H1 (cell line): Measurements from ENCODE around the gene AAR2. TPM values are rescaled to one million over a fixed set of nuclear protein-coding genes. Genes with fewer than 3 reads are reported as not detected.

Source experiments
- CTCF ChIA-PET: fragments of 300-600 bp; sonication (Branson Sonifier 250); formaldehyde crosslinking; loops from one replicate; lab custom pipeline; 2021; ENCODE audit not compliant: partially characterized antibody; lab: Charles Lee
- POLR2A ChIA-PET: fragments of 300-600 bp; sonication (Branson Sonifier 250); formaldehyde crosslinking; loops from one replicate; lab custom pipeline; 2021; ENCODE audit warnings: inconsistent platforms; ENCODE audit not compliant: partially characterized antibody; lab: Charles Lee
- DNase-seq, 2 experiments: peaks; one replicate each; pipeline versions ENCODE4 v3.0.0 to v3.0.0-alpha.2; 2010 to 2022; ENCODE audit warnings: low spot score in 2 of 2, low read depth in 1 of 2, mixed read lengths in 1 of 2
- FAIRE-seq: peaks from 2 replicates; lab custom pipeline; 2011; peaks lifted over from hg19 to GRCh38; lab: Jason Lieb, UNC
- H2AFZ ChIP-seq: 2 replicates; pipeline ENCODE4 v1.8.1; 2012; ENCODE audit warnings: low read length, inconsistent platforms
- H2AK5ac ChIP-seq: 2 replicates; pipeline ENCODE4 v1.6.1; 2013; ENCODE audit warnings: low read depth, low read length
- H2BK120ac ChIP-seq: replicated peaks from 2 replicates; pipeline ENCODE3; 2013; ENCODE audit warnings: low read depth, low read length, inconsistent platforms
- H2BK12ac ChIP-seq: 2 replicates; pipeline ENCODE4 v1.6.1; 2013; ENCODE audit warnings: low read depth, low read length
- H2BK15ac ChIP-seq: 2 replicates; pipeline ENCODE4 v1.6.1; 2013; ENCODE audit warnings: low read length
- H2BK20ac ChIP-seq: 2 replicates; pipeline ENCODE4 v1.6.1; 2013; ENCODE audit warnings: low read length
- H2BK5ac ChIP-seq: 2 replicates; pipeline ENCODE4 v1.6.1; 2013; ENCODE audit warnings: low read depth, low read length
- H3K14ac ChIP-seq: 2 replicates; pipeline ENCODE4 v1.6.1; 2013; ENCODE audit warnings: inconsistent platforms; ENCODE audit not compliant: insufficient read length
- H3K18ac ChIP-seq: 2 replicates; pipeline ENCODE4 v1.6.1; 2013; ENCODE audit warnings: low read length; ENCODE audit errors: extremely low read depth
- H3K23ac ChIP-seq: 2 replicates; pipeline ENCODE4 v1.6.1; 2013; ENCODE audit warnings: inconsistent platforms; ENCODE audit not compliant: insufficient read length
- H3K23me2 ChIP-seq: 2 replicates; pipeline ENCODE4 v1.6.1; 2013; ENCODE audit warnings: low read depth, low read length
- H3K27ac ChIP-seq: 2 replicates; pipeline ENCODE4 v1.6.1; 2011; ENCODE audit warnings: low read depth, low read length, inconsistent platforms
- H3K27me3 ChIP-seq, 4 experiments: replicated peaks in 1 of 4; 1 replicate in 1 of 4; 2 replicates in 3 of 4; pipeline versions ENCODE4 v1.6.1 to v1.8.1; 2011 to 2013; ENCODE audit warnings: low read length in 3 of 4, mild to moderate bottlenecking in 3 of 4, inconsistent platforms in 2 of 4, mixed read lengths in 2 of 4, moderate library complexity in 1 of 4; ENCODE audit not compliant: control insufficient read depth in 3 of 4, insufficient read depth in 3 of 4; ENCODE audit errors: extremely low read depth in 1 of 4
- H3K36me3 ChIP-seq, 4 experiments: 2 replicates each; pipeline versions ENCODE4 v1.6.1 to v1.8.1; 2011 to 2013; ENCODE audit warnings: mild to moderate bottlenecking in 4 of 4, low read length in 3 of 4, moderate library complexity in 2 of 4, control low read depth in 1 of 4, inconsistent platforms in 1 of 4; ENCODE audit not compliant: insufficient read depth in 4 of 4, control insufficient read depth in 2 of 4
- H3K4ac ChIP-seq: replicated peaks from 2 replicates; pipeline ENCODE3; 2013; ENCODE audit warnings: low read length, low read depth, mixed read lengths, inconsistent platforms; ENCODE audit not compliant: insufficient read length
- H3K4me1 ChIP-seq, 4 experiments: replicated peaks in 1 of 4; 1 replicate in 1 of 4; 2 replicates in 3 of 4; pipeline versions ENCODE4 v1.6.1 to v1.8.1; 2011 to 2013; ENCODE audit warnings: low read length in 3 of 4, inconsistent platforms in 2 of 4, mixed read lengths in 1 of 4; ENCODE audit not compliant: insufficient read depth in 4 of 4, control insufficient read depth in 3 of 4
- H3K4me2 ChIP-seq, 2 experiments: 2 replicates each; pipeline versions ENCODE4 v1.6.1 to v1.8.1; 2011 to 2013; ENCODE audit warnings: low read depth in 2 of 2, low read length in 2 of 2, control low read depth in 1 of 2, inconsistent platforms in 1 of 2, mild to moderate bottlenecking in 1 of 2; ENCODE audit not compliant: insufficient read depth in 1 of 2
- H3K4me3 ChIP-seq, 4 experiments: fragments of 200-600, 300-600 bp in 1 of 4; sonication (generic), shearing (Covaris generic), sonication (Bioruptor Twin) in 1 of 4; 2 replicates each; pipeline versions ENCODE4 v1.5.1 to v1.8.1; 2011 to 2016; ENCODE audit warnings: low read length in 4 of 4, low read depth in 3 of 4, control low read depth in 2 of 4, inconsistent platforms in 2 of 4, mild to moderate bottlenecking in 2 of 4, mixed read lengths in 1 of 4, moderate library complexity in 1 of 4; ENCODE audit not compliant: insufficient read depth in 2 of 4; ENCODE audit errors: extremely low read depth in 1 of 4
- H3K56ac ChIP-seq: replicated peaks from 2 replicates; pipeline ENCODE3; 2013; ENCODE audit warnings: low read depth, mild to moderate bottlenecking, mixed read lengths, low read length, inconsistent platforms; ENCODE audit not compliant: insufficient read length
- H3K79me1 ChIP-seq: 2 replicates; pipeline ENCODE4 v1.6.1; 2013; ENCODE audit warnings: low read depth, low read length, control low read depth
- H3K79me2 ChIP-seq, 2 experiments: 2 replicates each; pipeline versions ENCODE4 v1.6.1 to v1.8.1; 2012 to 2013; ENCODE audit warnings: low read length in 2 of 2, mild to moderate bottlenecking in 2 of 2, inconsistent platforms in 1 of 2; ENCODE audit not compliant: insufficient read depth in 2 of 2, control insufficient read depth in 1 of 2
- H3K9ac ChIP-seq, 4 experiments: replicated peaks in 1 of 4; 1 replicate in 1 of 4; 2 replicates in 3 of 4; pipeline versions ENCODE4 v1.6.1 to v1.8.1; 2011 to 2013; ENCODE audit warnings: low read depth in 3 of 4, low read length in 3 of 4, control low read depth in 2 of 4, mild to moderate bottlenecking in 2 of 4, moderate library complexity in 2 of 4, inconsistent platforms in 1 of 4; ENCODE audit errors: extremely low read depth in 1 of 4
- H3K9me3 ChIP-seq, 2 experiments: 2 replicates each; pipeline versions ENCODE4 v1.6.1 to v1.8.1; 2012 to 2013; ENCODE audit warnings: mild to moderate bottlenecking in 2 of 2, moderate library complexity in 2 of 2, control low read depth in 1 of 2, inconsistent platforms in 1 of 2, low read depth in 1 of 2, low read length in 1 of 2, mixed read lengths in 1 of 2; ENCODE audit not compliant: insufficient read depth in 2 of 2
- H4K20me1 ChIP-seq, 2 experiments: replicated peaks in 1 of 2; 2 replicates each; pipeline versions ENCODE3 to v1.8.1; 2011 to 2013; ENCODE audit warnings: inconsistent platforms in 2 of 2, low read length in 2 of 2, mild to moderate bottlenecking in 1 of 2; ENCODE audit not compliant: insufficient read depth in 2 of 2, control insufficient read depth in 1 of 2
- H4K5ac ChIP-seq: 2 replicates; pipeline ENCODE4 v1.6.1; 2013; ENCODE audit warnings: low read length, low read depth, mixed read lengths, inconsistent platforms; ENCODE audit not compliant: insufficient read length
- H4K8ac ChIP-seq: 2 replicates; pipeline ENCODE4 v1.8.0; 2013; ENCODE audit warnings: mild to moderate bottlenecking, moderate library complexity, low read length, inconsistent platforms; ENCODE audit not compliant: insufficient read depth; ENCODE audit errors: extremely low read depth
- H4K91ac ChIP-seq: replicated peaks from 2 replicates; pipeline ENCODE3; 2013; ENCODE audit warnings: low read length, mixed read lengths, inconsistent platforms; ENCODE audit not compliant: insufficient read length
- CBX5 ChIP-seq: fragments of 300-800, 300-1000 bp; sonication (generic); IDR thresholded peaks from 2 replicates; pipeline ENCODE4 v1.7.1; 2016; ENCODE audit warnings: antibody characterized with exemption, low read length, low read depth
- KDM1A ChIP-seq: fragments of 200-600, 300-600 bp; sonication (generic); IDR thresholded peaks from 2 replicates; pipeline ENCODE4 v1.7.1; 2016; ENCODE audit warnings: mild to moderate bottlenecking, low read length, borderline replicate concordance
- RAD21 ChIP-seq, 2 experiments: IDR thresholded peaks in 1 of 2; conservative IDR thresholded peaks in 1 of 2; 2 replicates each; pipeline ENCODE4 v1.6.1; 2011; ENCODE audit warnings: low read depth in 2 of 2, low read length in 2 of 2, improper control_type of control experiment in 1 of 2, inconsistent platforms in 1 of 2, mild to moderate bottlenecking in 1 of 2, moderate library complexity in 1 of 2
- TAF1 ChIP-seq: IDR thresholded peaks from 2 replicates; pipeline ENCODE4 v1.6.1; 2011; ENCODE audit warnings: mild to moderate bottlenecking, low read depth, low read length
- WGBS, 2 experiments: shearing (Covaris generic) in 1 of 2; methylation state at CpG; one replicate each; pipeline versions ENCODE4 v1.1.6 to v1.1.7; 2013 to 2015; ENCODE audit warnings: low lambda C conversion rate in 2 of 2, mixed read lengths in 2 of 2, inconsistent platforms in 1 of 2, low coverage in 1 of 2, missing lambda C conversion rate in 1 of 2; ENCODE audit not compliant: insufficient replicate concordance in 2 of 2, insufficient coverage in 1 of 2, insufficient read length in 1 of 2; ENCODE audit errors: extremely low coverage in 1 of 2, missing lambda C conversion rate in 1 of 2; 5-methylcytosine and 5-hydroxymethylcytosine counted together
- polyA plus RNA-seq, 7 experiments: library from polyadenylated mRNA; depleted of rRNA in 3 of 7; stranded (reverse) in 5 of 7; unstranded in 2 of 7; fragments of >200 nt in 5 of 7; fragments of 200-250 nt in 2 of 7; gene quantifications; 1 replicate in 5 of 7; 2 replicates in 1 of 7; 4 replicates in 1 of 7; pipeline versions ENCODE4 v1.2.1 to v1.2.3, GENCODE V29; 2011 to 2013; ENCODE audit warnings: missing spikeins in 2 of 7, mixed read lengths in 2 of 7
- total RNA-seq: library from RNA; stranded (reverse); fragmentation: NEBNext Ultra II Directional; extraction: Animal tissue kit (Norgen Biotek cat#: 25700); gene quantifications from 2 replicates; pipeline ENCODE4 v1.2.1, GENCODE V29; 2021
- TF ChIP-seq, protein P1 (sequence below), 3 experiments: IDR thresholded peaks; 1 replicate in 2 of 3; 2 replicates in 1 of 3; pipeline versions ENCODE4 v1.5.1 to v1.6.1; 2011; ENCODE audit warnings: low read length in 3 of 3, mild to moderate bottlenecking in 3 of 3, inconsistent platforms in 2 of 3, low read depth in 1 of 3, moderate library complexity in 1 of 3; ENCODE audit not compliant: insufficient read depth in 1 of 3; ENCODE audit errors: control extremely low read depth in 1 of 3

The AAR2 gene
- total and polyA plus RNA-seq, 2 of the 8 experiments (the other 6 are each of a cell fraction or from before 2014, with no cell fraction given): 25.5 to 36.1 TPM

DNA sequence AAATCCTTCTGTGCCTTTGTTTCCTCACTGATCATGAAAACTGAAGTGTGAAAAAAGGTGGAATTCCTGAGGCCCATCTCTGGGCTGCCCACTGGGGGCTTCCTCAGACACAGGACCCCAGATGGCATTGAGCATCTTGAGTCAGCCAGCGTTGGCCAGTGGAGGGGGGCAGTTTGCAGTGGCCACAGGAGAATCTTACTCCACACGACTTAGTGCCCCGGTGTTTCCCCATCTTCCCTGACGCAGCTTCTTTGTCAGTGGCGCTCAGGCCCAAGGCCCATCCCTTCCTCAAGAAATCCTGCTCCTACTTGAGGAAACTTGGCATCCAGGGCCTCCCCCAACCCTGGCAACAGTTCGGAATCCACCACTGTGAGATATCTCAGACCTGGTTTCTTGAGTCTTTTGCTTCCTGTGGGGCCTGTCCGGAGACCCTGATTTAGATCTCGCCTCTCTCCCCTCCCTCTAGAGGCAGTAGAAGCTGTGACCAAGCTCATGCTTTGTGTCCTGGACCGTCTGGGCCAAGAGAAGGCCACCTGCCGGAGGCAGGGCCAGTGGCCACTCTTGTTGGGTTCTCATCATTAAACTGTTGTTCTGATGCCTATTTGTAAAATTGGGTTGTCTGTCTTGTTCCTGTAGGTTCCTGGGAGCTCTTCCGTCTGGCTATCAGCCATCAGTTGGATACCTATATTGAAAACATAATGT is 49.6 kb downstream of the AAR2 start:
- Histone ChIP-seq H3K4me1 (no peaks in the 10 kb centered on the region), H4K5ac (no peak overlapping the region), H3K79me1 (no peaks in the 10 kb centered on the region), H3K14ac (no peak overlapping the region), H2AFZ (no peak overlapping the region), H2AK5ac (no peak overlapping the region), H4K8ac (no peak overlapping the region), H2BK20ac (no peak overlapping the region), H3K18ac (no peak overlapping the region), H3K27me3 (no peaks in the 10 kb centered on the region), H3K23ac (no peak overlapping the region), H3K9me3 (no peaks in the 10 kb centered on the region), H3K4me3 (no peak overlapping the region), H2BK12ac (no peak overlapping the region), H2BK5ac (no peak overlapping the region), H3K4me2 (no peak overlapping the region), H3K79me2 (no peaks in the 10 kb centered on the region), H3K4ac (no peak overlapping the region), H3K56ac (no peak overlapping the region), H3K9ac (no peak overlapping the region), H2BK15ac (no peak overlapping the region), H2BK120ac (no peak overlapping the region), H3K36me3 (no peaks in the 10 kb centered on the region), H4K20me1 (no peaks in the 10 kb centered on the region), H4K91ac (no peak overlapping the region), H3K27ac (no peak overlapping the region), H3K23me2 (no peaks in the 10 kb centered on the region; the same call in 1 of the 2 replicates)
- CTCF ChIA-PET: interaction anchor here (1.1 to 3.7 kb wide), 9 partner anchors 10 to 153 kb away, joined by 3 to 13 read pairs (median 4); no protein-coding TSS in a partner anchor
- no peak for FAIRE-seq
- WGBS, 2 experiments: 86% methylated on average over 11 of the region's 11 CpGs; no CpG with 5 or more reads in 1 of the 2 experiments
- DNase-seq: no peak
- TF ChIP-seq RAD21 (IDR thresholded peaks at IDR 0.05 in 1 of 2, conservative IDR thresholded peaks at IDR 0.05 in 1 of 2; ENCODE audit: low read depth in 2 of 2, low read length in 2 of 2) (peak in 1 of 2 experiments; percentile 47; a peak in 2 of 4 replicates), CBX5 (no peak), KDM1A (no peak), TAF1 (no peak)
- TF ChIP-seq, protein P1, sequence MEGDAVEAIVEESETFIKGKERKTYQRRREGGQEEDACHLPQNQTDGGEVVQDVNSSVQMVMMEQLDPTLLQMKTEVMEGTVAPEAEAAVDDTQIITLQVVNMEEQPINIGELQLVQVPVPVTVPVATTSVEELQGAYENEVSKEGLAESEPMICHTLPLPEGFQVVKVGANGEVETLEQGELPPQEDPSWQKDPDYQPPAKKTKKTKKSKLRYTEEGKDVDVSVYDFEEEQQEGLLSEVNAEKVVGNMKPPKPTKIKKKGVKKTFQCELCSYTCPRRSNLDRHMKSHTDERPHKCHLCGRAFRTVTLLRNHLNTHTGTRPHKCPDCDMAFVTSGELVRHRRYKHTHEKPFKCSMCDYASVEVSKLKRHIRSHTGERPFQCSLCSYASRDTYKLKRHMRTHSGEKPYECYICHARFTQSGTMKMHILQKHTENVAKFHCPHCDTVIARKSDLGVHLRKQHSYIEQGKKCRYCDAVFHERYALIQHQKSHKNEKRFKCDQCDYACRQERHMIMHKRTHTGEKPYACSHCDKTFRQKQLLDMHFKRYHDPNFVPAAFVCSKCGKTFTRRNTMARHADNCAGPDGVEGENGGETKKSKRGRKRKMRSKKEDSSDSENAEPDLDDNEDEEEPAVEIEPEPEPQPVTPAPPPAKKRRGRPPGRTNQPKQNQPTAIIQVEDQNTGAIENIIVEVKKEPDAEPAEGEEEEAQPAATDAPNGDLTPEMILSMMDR (IDR thresholded peaks at IDR 0.05; ENCODE audit: control extremely low read depth in 1 of 3, insufficient read depth in 1 of 3, low read depth in 1 of 3, low read length in 3 of 3): peak in 1 of 3 experiments; percentile 42; a peak in 2 of 4 replicates
- POLR2A ChIA-PET: no interaction called here
